GM18909 (cell line): ENCODE data around the gene MIDN.

Source experiments
- ATAC-seq: cut with Tn5 transposase; IDR thresholded peaks from one replicate; pipeline ENCODE4 v1.9.1; 2021; ENCODE audit warnings: mild to moderate bottlenecking; ENCODE audit not compliant: unreplicated experiment, poor library complexity

The MIDN gene

GRCh38 chr19:1278713-1279660 is 30.6 kb downstream of the MIDN start:
- no peak for ATAC-seq

- no peak for ATAC-seq
Observed at GRCh38 chr19:1279782-1280341, 31.5 kb downstream of the MIDN start.

DNA sequence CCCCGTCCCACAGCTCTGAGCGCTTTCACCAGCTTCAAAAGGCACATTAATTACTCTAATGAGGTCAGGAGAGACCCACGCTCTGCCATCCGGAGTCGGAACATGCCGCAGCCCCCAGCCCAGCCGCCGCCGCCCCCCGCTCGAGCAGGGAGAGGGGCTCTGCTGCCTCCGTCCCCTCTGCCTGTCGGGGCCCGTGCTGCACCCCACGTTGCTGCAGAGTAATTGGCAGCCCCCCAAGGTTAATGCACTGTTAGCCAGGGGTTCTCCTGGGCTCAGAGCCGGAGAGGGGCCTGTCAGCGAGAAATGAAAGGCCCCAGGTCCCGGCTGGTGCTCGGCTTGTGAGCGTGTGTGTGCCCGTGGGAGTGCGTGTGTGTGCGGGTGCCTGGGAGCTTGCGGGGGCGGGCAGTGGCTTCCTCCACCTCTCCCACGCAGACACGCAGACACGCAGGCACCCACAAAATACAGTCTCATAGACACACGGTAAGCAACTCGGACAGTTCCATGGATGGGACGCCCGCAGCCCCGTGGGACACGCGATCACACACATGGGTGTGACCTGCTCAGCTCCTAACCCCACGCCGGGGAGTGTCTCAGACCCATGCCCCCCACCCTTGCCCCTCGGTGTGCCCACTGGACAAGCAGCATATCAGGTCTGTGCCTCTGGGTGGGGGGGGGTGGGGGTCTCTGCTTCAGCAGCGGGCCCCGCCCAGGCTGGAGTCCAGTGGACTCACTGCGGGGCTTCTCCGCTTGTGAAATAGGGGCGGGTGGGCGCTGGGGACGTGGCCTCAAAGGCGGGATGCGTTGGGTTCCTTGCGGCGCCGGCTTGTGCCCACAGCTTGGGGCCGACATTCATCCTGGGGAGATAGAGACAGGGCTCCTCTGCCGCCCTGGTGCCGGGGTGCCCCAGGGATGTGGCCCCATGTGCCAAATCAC is 32.5 kb downstream of the MIDN start:
- ATAC-seq = no peak

DNA sequence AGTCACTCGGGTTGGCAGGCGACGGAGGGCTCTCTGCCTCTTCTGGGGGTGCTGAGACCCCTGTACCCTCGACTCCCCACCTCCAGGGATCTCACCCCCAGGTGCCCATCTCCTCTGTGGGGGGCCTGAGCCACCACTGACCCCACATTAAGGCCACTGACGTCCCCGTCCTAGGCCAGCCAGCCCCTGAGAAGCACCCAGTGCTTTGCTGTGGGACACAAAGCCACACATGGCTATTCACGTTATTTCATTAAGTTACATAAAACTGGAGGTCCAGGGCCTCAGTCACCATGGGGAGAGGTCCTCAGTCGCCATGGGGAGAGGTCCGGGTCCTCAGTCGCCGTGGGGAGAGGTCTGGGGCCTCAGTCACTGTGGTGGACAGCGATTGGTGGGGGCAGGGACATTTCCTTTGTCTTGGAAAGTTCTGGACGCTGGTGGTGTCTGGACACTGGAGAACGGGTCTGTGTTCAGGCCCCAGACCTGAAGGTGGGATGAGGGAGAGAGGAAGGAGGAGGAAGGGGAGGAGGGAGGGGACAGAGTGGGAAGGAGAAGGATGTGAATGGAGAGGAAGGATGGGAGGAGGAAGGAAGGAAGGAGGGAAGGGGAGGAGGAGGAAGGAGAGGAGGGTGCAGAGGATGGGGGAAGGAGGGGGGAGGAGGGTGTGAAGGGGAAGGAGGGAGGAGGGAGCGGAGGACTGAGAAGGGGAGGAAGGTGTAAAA is 33.3 kb downstream of the MIDN start:
- ATAC-seq = no peak

GRCh38 chr19:1282588-1283206 is 34.3 kb downstream of the MIDN start:
- no peak for ATAC-seq

DNA sequence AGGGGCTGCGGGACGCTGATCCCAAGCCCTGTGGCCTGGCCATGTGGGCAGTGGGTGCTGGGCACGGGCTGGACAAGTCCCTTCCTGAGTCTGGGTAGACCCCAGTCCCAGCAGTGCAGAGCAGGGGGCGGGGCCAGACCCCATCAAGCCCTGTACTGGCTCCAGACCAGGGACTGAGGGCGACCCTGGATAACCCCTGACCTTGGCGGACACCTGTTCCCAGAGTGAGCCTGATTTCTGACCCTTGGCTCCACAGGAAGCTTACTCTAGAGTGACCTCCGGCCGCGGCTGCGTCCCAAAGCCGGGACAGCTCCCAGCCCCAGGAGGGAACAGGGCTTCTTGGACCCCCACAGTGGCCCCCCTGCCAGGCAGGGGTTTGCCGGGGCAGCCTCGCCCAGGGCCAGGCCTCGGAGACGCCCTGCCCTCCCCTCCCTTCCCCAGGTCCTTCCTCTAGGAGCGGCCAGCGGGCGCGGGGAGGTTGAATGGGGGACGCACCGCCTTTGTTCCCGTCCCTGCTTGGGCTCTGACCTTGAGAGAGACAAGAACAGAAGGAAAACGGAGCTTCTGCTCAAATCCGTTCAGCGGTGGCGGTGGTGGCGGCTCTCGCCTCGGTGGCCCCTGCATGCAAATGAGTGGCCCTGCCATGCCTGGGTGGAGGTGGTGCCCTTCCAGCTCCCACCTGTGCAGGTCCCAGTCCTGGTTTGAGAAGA is 35.0 kb downstream of the MIDN start:
- ATAC-seq = no peak

DNA sequence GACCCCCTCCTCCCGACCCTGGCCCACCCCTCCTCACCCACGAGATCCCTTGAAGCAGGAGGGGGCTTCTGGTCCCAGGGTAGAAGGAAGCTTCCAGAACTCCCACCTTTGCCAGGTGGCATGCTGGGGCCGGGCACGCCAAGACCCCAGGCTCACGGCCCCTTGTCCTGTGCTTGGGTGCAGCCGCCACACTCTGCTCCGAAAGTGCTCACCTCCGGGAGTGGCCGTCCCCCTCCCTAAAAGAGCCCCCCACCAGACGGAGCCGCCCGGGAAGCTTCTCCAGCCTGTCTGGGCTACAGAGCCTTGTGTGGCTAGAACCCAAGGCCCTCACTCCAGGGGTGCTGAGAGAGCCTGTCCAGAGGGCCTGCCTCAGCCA is 35.5 kb downstream of the MIDN start:
- no peak for ATAC-seq

- no peak for ATAC-seq
Observed at GRCh38 chr19:1284293-1284978, 36.1 kb downstream of the MIDN start.

GRCh38 chr19:1284979-1285736 is 36.8 kb downstream of the MIDN start:
- no peak for ATAC-seq

GRCh38 chr19:1285737-1286360 is 37.5 kb downstream of the MIDN start, which contains the start of gene EFNA2:
Gene EFNA2, plus strand, starts transcription at chr19:1285873. Its CDS starts 296 bp downstream, at chr19:1286169.
- ATAC-seq = no peak

DNA sequence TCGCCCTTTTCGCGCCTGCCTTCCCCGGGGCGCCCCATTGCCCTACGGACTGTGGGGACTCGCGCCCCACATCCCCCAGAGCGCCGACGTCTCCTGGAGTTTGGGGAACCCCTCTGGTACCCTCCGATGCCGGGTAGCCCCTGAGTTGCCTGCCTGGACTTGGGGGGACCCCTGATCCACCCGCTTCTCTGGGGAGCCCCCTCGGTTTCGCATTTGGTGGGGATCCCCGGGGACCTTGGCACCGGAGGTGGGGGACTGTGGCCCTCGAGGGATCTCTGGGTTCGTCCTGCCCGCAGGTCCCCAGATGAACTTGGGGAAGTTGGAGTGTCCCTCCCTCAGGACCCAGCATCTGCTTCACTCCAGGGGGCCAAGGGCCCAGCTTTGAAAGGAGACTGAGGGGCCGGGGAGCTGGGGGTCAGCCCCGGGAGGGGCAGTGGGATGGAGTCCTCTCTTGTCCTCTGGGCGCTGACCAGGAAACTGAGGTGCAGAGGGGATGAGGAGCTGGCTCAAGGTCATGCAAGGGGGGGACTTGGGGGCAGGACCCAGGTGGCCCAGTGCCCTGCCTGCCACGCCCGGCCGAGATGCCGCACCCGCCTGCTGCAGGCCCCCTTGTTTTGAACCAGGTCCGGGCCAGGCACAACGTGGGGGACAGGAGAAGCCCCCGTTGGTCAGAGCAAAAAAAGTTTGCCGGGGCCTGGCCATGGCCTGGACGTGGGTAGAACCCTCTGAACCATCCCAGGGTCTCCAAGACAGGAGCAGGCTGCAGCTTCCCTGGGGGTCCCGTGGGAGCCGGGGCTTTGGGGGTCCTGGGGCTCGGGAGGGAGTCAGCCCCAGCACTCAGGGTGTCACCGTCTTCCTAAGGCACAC is 38.3 kb downstream of the MIDN start:
- ATAC-seq = no peak

DNA sequence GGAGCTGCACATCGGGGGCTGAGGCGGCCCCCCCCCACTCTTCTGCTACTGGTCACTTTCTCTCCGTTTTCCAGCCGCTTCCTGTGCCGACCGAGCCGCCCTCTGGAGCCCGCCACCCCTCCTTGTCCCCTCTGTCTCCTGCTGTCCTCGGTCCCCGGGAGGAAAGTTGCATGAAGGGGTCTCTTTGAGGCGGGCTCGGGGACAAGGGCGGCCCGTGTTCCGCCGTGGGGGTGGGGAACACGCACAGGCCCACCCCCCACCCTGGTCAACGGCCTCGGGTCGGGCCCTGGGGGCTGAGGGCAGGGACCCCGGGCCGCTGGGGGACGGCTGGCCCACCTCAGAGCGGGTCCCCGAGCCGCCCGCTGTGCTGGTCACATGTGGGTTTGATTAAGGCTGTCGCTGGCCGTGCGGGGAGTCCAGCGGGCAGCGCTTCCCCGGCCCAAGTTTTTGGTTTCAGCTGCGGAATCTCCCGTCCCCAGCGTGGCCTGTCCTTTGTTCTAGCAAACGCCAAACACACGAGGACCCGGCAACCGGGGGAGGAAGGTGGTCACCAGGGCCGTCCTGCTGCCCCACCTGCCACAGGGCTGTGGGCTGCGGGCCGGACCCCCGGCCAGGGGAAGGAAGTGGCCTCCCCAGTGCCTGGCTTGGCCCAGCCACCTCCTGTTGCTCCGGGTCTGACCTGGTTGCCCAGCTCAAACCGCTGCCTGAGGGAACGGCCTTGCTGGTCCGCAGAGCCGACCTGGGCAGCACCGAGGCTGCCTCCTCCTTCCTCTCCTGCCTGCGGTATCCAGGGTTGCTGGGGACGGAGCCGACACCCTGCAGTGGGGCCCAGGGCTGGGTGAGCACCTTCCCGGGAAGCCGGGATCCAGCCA is 39.2 kb downstream of the MIDN start:
- ATAC-seq = no peak

GRCh38 chr19:1288226-1288612 is 39.8 kb downstream of the MIDN start:
- no peak for ATAC-seq

DNA sequence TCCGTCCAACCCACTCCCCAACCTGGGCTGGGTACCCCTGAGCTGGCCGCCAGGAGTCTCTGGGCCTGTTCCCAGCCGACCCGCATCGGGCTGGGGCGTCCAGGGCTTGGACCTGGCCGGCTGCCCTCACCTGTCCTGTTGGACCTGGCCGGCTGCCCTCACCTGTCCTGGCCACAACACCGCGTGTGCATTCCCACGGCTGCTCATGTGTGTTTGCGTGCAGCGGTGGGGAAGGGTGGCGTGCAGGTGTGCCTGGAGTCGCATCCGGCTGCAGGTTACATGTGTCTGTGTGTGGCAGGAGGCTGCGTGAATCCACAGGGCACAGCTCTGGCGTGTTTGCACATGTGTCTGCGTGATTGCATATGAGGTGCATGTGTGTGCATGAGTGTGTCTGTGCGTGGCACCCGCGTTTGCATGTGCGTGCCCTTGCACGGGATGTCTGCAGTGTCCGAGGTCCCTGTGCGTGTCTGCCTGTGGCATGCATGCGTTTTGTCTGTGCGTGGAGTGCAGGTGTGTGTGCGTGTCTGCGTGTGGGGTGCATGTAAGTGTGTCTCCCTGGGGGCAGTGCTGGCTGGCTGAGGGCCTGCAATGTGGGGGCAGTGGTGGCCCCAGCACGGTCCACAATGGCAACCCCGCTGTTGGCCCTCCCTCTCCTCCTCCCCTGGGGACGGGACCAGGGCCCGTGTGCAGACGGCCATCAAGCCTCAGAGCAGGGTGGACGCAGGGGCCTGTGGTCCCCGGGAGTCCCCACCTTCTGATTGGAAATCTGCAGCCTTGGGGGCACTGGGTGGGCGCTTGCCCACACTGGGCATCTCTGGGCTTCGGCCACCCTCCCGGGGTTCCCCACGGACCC is 40.7 kb downstream of the MIDN start:
- ATAC-seq = no peak

DNA sequence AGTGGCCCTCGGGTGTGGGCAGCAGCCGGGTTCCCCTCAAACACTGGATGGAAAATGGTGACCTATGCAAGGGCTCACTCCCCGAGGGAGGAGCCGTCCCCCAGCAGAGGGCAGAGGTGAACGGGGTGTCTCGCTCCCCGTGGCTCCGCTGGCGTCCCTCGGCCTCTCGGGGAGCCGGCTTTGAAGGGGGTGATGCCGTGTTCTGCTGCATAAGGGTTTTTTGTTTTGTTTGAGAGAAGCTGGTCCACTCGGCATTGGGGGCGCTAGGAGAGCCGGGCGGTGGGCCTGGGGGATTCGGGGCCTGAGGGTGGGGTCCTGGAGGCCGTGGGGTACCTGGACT is 41.3 kb downstream of the MIDN start:
- no peak for ATAC-seq
